Urinary bladder (tissue), 4 donors: ENCODE results near the gene ORC2. TPM values are rescaled to one million over a fixed set of nuclear protein-coding genes. Genes with fewer than 3 reads are reported as not detected.

Source experiments
- DNase-seq: peaks from one replicate; pipeline ENCODE4 v3.0.0-alpha.2; 2015; ENCODE audit errors: extremely low spot score
- H3K27ac ChIP-seq: one replicate; pipeline ENCODE4 v1.5.1; 2013; ENCODE audit warnings: low read depth, mild to moderate bottlenecking, moderate library complexity
- H3K36me3 ChIP-seq: one replicate; pipeline ENCODE4 v1.6.1; 2013; ENCODE audit warnings: mild to moderate bottlenecking, moderate library complexity; ENCODE audit not compliant: insufficient read depth
- H3K4me1 ChIP-seq: one replicate; pipeline ENCODE4 v1.6.1; 2013; ENCODE audit warnings: mild to moderate bottlenecking, moderate library complexity; ENCODE audit not compliant: insufficient read depth
- H3K4me3 ChIP-seq: one replicate; pipeline ENCODE4 v1.5.1; 2013; ENCODE audit warnings: low read depth, low read length
- WGBS: extraction: QIAGEN DNeasy Blood & Tissue Kit; methylation state at CpG from one replicate; pipeline ENCODE4 v1.1.7; 2013; 5-methylcytosine and 5-hydroxymethylcytosine counted together
- polyA plus RNA-seq: library from polyadenylated mRNA; stranded (reverse); fragments of 200-250 nt; gene quantifications from one replicate; pipeline ENCODE4 v1.2.3, GENCODE V29; 2013
- small RNA-seq: library from RNA; depleted of rRNA; stranded (forward); fragments of <200 nt; gene quantifications from one replicate; pipeline ENCODE3, GENCODE V24; 2014
- total RNA-seq: library from RNA; depleted of rRNA; stranded (reverse); fragments of >200 nt; gene quantifications from one replicate; pipeline ENCODE4 v1.2.3, GENCODE V29; 2014
- donor health status: healthy with polysubstance abuse.
- donor health status: healthy.

ORC2 gene
- total and polyA plus RNA-seq, 2 donors, result 7.6 to 35.2 TPM

DNA sequence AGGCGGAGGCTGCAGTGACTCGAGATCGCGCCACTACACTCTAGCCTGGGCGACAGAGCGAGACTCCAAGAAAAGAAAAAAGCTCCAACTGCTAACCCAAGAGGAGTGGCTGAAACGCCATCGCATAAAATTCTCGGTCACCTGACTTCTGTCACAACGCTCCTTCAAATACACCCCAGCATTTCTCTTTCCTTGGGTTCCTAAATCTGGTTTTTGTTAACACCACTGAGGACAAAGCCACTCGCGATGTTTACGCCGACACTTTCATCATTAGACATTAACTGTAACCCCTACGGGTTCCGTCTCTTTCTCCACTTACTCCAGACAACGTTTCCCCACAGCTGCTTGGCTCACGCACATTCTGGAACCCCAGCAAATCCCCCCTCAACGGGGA, 99.7 kb downstream of the ORC2 start:
- no peaks in the 10 kb centered on the region for H3K36me3 ChIP-seq
- WGBS, result under 1% methylated on average over 19 of the region's 19 CpGs
- H3K4me1 ChIP-seq, result no peaks in the 10 kb centered on the region
- H3K4me3 ChIP-seq, result peak overlapping the region; percentile 80
- DNase-seq, result no peak
- H3K27ac ChIP-seq, result peak overlapping the region; percentile 100

DNA sequence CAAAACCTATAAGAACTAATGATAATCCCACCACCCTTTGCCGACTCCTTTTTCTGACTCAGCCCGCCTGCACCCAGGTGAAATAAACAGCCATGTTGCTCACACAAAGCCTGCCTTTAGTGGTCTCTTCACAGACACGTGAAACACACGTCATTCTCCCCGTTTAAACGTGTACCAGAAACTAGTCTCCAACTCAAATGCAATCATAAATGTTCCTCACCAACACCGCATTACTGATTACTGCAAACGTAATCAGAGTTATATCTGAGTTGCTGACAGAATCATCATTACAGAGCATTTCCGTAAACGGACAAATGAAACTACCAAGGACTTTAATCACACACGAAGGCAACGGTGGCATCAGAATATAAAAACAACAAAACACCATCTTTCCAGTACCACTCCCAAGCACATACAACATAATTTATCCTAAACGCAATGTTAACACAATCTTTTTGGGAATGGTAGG, 100.9 kb downstream of the ORC2 start:
- under 1% methylated on average over 13 of the region's 13 CpGs for WGBS
- Histone ChIP-seq H3K4me3 (peak overlapping the region; percentile 80), H3K27ac (peak overlapping the region; percentile 100), H3K36me3 (peaks cover 4% of the 10 kb centered on the region), H3K4me1 (peaks cover 2% of the 10 kb centered on the region)
- DNase-seq, result no peak

DNA sequence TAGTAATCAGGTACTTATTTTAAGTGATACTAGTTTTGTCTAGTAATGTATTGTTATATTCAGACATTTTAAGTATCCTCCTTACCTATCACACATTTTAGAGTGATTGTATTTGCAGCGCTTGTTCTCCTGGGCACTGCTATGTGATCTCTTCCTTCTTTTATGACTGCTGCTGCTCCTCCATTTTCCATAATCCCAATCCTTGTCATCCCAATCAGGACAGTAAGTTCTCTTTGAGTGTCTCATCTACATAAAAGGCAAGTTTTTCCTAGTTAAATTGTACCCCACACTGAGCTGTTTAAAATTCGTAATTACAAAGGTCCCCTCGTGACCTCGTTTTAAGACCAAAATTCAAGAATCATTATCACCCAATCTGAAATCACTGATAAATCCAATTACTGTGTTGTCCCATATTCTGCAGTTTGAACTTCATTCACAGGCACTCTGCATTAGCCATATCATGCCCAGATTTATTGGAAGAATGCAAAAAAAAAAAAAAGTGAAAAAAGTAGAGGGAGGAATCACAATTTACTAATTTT, 101.8 kb downstream of the ORC2 start:
- DNase-seq, result no peak
- Histone ChIP-seq H3K4me3 (peak overlapping the region; percentile 80), H3K27ac (peak overlapping the region; percentile 63), H3K4me1 (peaks cover 2% of the 10 kb centered on the region), H3K36me3 (peaks cover 8% of the 10 kb centered on the region)
- 10% methylated on average over 4 of the region's 4 CpGs for WGBS

DNA sequence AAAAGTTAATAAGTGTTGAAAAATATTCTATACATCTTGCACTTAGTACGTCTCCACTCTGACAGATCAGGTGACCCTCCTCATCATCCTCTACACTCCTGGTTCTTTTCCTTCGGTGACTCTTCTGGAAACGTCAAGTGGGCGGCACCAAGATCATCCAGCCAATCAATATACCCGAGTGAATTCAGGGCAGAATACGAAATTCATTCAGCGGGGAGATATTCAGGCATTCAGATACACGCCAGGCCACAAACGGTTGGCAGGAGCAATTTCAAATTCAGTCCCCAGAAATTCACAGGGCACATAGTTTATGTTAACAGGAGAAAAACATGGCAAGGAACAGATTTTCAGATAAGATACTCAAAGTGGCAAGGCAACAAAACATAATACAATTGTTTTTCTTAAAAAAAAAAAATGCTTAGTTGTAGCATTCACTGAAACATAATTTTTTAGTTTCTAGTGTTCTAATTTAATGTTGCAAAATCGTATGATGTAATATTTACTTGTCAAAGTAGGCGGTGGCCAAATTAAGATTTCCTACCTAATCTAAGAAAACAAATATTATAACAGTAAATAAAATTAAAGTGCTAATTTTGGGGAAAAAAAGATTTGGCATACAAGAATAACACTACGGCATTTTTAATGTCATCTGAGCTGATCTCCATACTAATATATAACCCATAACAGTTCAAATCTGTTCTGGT, 103.2 kb downstream of the ORC2 start:
- H3K27ac ChIP-seq, result no peak overlapping the region
- peaks cover 13% of the 10 kb centered on the region for H3K36me3 ChIP-seq
- no peak overlapping the region for H3K4me3 ChIP-seq
- DNase-seq, result no peak
- H3K4me1 ChIP-seq, result peaks cover 2% of the 10 kb centered on the region
- WGBS, result 26% methylated on average over 12 of the region's 12 CpGs

Small RNAs within 50 kb of the gene (small RNA-seq; reads per million reads assigned to genes)
- gene RF00019, result not detected
- gene RNU6-312P, result not detected
- gene RNU6-762P, result not detected

Other genes with a start within 250 kb of the ORC2 start
- gene BZW1, start 151.8 kb downstream of the ORC2 start, total RNA-seq, result 317 TPM
- 126 TPM for gene BZW1, start 151.8 kb downstream of the ORC2 start, polyA plus RNA-seq
- gene CLK1, start 99.0 kb downstream of the ORC2 start, total RNA-seq, result 251 TPM
- gene CLK1, start 99.0 kb downstream of the ORC2 start, polyA plus RNA-seq, result 101 TPM
- 83.1 TPM for gene PPIL3, start 74.6 kb downstream of the ORC2 start, total RNA-seq
- 13.2 TPM for gene PPIL3, start 74.6 kb downstream of the ORC2 start, polyA plus RNA-seq
- 31.6 TPM for gene NIF3L1, start 74.3 kb downstream of the ORC2 start, total RNA-seq
- 27.8 TPM for gene NIF3L1, start 74.3 kb downstream of the ORC2 start, polyA plus RNA-seq
- gene HYCC2, start 108.0 kb upstream of the ORC2 start, total RNA-seq, result 42.8 TPM
- 3.5 TPM for gene HYCC2, start 108.0 kb upstream of the ORC2 start, polyA plus RNA-seq
- gene NDUFB3, start 108.3 kb upstream of the ORC2 start, total RNA-seq, result 53.2 TPM
- gene NDUFB3, start 108.3 kb upstream of the ORC2 start, polyA plus RNA-seq, result 63.4 TPM
- gene CFLAR, start 152.5 kb upstream of the ORC2 start, total RNA-seq, result 107 TPM
- 50.0 TPM for gene CFLAR, start 152.5 kb upstream of the ORC2 start, polyA plus RNA-seq
- gene CASP10, start 219.5 kb upstream of the ORC2 start, total RNA-seq, result 19.2 TPM
- gene CASP10, start 219.5 kb upstream of the ORC2 start, polyA plus RNA-seq, result 3.4 TPM